Effector CD4-positive, alpha-beta T cell (primary cell): ENCODE measurements around the gene C1orf21.

Experiments
- DNase-seq: peaks from one replicate; pipeline ENCODE4 v3.0.0-alpha.2; 2020

C1orf21 gene

DNA sequence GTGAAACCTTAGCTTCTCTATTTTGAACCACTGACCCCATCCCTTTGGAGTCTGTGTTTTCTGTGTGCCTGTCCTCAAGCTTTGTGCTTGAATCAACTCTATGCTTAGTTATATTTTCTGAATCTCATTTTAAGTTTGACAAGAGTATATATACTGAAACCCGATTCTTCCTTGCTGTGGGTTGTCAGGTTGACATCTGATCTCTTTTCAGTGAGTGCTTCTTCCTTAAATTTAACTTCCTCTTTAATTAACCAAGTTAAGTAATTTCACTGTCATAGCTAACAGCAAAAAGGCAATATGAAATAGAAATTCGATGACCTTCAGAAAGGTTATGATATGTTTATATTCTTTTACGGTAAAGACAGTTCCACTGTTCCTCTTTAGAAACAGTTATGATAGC lies 69.4 kb downstream of the C1orf21 start:
- no peak for DNase-seq

DNA sequence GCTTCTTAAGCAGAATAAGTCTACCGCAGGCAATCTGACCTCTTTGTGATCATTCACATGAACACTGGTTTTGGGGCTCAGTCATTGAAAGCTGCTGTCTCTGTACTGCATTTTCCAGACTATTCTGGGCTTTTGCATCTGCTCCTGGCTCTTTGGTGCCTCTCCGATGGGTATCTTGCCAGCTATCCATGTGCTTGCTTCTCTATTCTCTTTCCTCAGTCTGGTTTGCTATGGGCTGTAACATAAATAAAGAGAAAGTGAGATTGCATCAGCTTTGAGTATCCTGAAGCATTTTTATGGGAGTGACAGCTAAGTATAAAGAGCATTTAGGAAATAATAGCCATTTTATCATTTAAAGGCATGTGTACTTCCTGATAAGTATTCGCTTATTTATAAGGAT lies 70.7 kb downstream of the C1orf21 start:
- no peak for DNase-seq

DNA sequence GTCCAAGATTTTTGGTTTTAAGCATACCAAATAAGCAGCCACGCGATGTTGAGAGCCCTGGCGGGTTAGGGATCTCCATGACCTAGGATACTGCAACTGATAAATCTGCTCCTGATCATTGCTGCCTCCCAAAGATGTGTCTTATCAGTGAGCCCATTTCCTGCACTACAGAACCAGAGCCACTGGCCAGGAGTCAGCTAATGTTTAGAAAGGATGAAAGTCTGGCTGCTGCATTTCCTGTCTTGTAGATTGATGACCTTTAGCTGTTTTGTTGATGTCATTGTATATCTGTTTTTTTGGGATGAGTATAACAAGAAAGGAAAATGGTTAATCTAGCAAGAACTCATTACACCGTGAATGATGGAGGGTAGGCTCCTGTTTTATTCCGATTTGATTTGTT lies 74.5 kb downstream of the C1orf21 start:
- no peak for DNase-seq

DNA sequence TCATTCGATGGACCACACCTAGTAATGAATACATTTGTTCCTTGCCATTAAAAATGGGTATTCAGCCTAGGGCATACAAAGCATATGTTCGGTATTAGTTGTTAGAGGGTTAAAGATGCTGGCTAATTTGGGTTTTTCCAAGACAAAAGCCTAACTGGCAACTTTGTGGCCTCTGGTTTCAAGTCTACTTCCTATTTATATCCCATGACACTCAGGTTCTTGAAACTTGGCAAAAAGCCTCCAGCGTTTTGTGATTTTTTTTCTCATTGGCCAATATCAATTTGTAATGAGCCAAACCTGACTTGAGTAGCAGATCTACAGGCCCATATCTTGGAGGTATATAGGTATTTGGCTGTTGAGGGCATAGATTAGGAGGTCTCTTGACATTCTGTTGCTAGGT lies 75.3 kb downstream of the C1orf21 start:
- no peak for DNase-seq

DNA sequence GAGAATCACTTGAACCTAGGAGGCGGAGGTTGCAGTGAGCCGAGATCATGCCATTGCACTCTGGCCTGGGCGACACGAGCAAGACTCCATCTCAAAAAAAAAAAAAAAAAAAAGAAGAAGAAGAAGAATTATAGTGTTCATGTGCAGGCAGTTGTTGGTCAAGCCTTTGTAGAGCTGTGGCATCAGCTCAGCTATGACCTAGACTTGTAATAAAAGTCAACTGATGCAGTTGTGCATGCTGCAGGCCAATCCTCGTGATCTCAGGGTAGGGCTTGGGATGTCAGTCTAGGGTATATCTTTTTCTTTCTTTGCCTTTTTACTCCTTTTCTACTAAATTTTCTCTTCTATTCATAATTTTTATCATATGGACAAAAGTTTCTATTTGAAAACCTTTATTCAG lies 76.2 kb downstream of the C1orf21 start:
- DNase-seq, result no peak

DNA sequence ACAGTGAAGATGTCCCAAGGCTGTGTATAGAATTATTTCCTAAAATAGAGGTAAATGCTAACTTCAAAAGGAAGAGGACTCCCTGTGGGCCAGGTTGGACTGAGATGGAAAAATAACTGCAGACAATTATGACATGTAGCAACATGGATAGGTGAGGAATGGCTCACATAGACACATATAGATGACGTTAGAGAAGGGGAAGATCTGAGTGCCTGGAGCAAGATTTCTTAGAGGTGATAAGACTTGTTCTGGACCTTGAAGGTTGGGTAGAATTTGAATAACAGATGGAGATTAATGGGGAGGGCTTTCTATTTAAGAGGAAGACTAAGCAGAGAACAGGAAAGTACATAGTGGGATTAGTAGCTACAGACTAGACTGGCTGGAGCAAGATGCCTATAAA lies 76.9 kb downstream of the C1orf21 start:
- no peak for DNase-seq

DNA sequence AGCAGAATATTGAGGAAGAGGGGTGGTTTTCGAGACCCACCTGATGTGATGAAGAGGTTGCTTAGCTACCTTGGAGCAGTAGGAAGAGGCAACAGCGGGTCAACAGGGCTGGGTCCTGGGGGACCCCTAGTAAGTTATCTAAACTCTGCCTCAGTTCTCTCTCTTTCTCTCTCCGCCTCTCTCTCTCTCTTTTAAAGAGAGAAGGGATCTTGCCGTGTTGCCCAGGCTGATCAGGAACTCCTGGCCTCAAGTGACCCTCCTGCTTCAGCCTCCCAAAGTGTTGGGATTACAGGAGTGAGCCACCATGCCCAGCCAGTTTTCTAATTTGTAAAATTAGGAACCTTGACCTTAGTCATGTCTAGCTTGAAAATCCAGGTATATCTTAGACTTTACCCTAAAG lies 77.9 kb downstream of the C1orf21 start:
- DNase-seq, result no peak

DNA sequence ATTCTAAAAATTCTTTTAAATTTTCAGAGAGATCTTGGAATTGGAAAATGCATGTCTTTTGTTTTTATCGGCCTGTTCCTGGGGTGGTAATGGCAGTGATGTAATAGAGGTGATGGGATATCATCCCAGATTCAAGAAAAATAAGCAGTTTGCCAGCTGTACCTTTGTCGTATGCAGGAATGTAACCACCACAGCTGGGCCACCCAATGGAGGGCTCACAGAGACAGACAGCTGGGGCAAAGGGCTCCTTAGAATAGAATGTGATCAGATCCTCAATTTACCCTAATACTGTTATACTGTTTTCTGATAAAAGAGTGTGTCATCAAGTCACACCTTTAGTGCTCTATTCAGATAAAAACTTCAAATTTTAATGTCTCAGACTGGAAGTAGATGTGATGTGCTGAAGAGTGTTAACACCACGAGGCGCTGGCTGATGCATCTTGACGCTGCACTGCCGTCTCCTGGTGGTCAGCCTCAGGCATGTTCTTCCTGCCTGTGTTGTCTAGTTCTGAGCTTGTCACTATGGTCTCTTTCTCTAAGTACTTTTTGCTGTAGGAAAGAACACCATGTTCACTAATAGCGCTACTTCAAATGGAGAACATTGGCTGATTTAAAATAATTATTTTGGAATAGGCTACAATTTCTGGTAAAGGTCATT lies 78.8 kb downstream of the C1orf21 start:
- no peak for DNase-seq

DNA sequence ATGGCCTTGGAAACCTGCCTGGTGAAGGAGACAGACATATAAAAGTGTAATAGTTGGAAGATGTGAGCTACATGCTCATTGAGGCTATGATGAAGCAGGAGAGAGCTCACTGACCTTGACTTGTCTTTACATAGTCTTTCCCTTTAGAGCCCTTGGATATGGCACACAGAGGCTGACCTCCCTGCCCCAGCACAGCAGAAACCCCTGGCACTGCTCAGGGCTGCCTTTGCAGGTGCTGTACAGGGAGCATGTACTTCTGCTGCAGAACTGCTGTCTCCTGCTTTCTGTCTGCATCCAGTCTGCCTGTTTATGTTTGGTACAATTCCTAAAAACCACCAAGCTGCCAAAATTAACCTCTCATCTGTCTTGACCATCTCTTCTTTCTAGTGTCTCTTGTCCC lies 80.5 kb downstream of the C1orf21 start:
- DNase-seq, result no peak

DNA sequence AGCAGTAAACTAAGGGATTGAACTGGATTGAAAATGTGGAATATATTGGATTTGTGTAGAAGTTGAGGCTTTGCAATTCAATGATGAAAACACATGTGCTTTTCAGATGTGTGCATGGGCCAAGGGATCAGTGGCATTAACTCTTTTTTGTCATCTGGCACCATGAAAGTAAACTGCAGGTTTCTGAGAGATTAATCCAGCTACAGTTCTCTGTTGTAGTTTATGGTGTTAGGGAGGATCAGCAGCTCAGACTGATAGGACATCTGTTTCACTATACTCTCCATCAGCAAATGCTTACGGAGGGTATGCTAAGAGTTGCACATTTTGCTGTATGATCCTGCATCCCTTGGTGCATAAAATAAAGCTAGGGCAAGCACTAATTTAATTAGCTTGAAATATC lies 82.6 kb downstream of the C1orf21 start:
- DNase-seq, result no peak

DNA sequence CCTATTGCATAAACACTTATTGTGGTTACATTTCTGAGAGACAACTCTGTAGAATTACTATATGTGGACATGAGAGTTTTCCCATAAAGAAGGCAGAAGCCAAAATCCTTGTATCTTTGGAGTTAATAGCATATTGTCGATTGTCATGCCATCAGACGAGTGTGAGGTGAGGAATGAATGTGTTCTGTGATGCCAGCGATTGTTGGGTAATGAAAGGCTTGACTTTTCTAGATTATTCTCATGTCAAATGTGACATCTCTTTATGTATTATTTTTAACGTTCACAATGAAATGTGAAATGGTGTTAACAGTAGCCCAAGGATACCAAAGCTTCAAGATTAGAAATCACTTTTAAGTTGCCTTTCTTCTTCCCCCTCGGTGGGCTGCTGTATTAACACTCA lies 84.9 kb downstream of the C1orf21 start:
- no peak for DNase-seq

DNA sequence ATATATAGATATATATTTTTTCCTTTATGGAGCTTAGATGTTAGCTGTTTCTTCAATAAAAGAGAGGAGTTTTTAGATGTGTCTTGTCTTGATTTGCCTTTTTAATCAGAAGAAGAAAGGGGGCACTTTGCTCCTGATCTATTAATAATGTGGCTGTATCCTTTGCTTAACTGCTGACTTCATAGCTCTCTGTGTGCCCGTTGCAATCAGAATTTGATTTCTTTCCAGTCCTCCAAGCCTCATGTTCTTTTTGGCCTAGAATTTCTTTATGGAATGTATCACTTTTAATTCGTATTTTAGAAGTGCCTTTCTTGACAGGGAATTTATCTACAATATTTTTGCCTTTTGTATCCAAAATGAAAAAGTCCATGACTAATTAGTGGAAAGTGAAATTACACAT lies 85.3 kb downstream of the C1orf21 start:
- DNase-seq, result no peak

DNA sequence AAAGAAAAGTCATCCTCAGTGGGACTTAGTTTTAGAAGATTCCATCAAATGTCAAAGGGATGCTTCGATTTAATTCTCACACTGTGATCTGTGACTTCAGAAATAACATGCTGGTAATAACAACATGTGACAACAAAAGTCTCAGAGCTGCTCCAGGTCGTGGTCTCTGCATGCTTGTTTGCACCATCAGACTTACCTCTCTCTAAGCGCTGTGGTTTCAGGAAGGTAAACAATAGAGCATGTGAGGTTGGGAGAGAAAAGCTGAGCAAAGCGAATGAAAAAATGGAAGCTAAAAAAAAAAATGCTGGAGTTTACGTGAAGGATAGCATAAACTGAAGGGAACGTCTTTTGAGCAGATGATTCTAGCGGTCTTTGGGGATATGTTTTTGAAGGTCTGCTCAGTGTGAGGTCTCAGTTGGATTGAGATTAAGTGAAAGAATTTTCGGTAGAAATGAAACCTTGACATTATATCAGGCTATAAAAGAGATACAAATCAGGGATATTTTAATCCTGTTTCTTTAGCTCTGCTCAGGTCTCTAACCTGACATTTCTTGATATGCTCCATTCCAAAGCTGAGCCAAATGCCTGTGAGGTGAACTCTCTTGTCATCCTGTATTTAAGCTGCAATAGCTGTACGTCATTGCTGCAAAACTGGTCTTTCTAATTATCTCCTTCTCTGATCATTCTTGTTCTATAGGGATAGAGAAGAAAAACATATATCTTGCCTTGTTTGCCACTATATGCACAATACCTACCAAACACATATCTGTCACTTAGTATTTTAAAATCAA lies 86.5 kb downstream of the C1orf21 start:
- no peak for DNase-seq

DNA sequence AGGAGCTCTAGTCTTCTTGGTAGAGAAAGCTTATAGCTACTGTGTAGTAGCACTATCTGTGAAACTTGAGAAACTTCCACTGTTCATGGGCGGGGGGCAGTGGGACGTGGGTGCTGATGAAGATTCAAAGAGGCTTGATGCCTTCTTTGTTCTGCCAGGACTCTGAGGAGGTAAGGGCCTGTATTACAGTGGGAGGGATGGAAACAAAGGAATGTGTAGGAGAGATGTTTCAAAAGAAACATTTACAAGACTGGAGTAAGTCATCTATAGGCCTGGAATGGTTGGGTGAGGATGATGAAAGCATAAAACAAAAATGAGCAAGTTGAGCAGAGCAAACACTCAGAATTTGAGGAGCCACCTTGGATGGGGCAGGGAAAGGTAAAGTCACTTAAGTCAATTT lies 89.4 kb downstream of the C1orf21 start:
- DNase-seq, result no peak

DNA sequence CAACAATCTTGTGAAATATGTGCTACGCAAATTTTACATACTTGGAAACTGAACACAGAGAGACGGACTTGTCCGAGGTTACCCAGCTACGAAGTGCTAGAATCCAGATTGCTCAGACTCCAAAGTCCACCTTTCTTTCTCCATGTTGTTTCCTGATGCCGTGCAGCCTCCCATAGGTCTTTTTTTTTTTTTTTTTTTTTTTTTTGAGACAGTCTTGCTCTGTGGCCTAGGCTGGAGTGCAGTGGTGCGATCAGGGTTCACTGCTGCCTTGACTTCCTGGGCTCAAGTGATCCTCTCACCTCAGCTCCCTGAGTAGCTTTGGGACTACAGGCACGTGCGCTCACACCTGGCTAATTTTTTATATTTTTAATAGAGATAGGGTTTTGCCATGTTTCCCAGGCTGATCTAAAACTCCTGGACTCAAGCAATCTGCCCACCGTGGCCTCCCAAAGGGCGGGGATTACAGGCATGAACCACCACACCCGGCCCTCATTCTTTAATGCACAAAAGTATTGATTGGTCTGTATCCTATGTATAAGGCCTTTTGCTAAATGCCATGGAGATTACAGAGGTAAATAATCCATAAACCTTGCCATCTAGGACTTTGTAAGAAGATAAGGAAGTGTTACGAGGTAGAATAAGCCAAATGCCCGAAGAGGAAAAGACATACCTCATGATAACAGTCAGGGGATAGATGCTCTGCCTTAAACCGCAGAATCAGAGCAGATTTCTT lies 92.8 kb downstream of the C1orf21 start:
- no peak for DNase-seq

DNA sequence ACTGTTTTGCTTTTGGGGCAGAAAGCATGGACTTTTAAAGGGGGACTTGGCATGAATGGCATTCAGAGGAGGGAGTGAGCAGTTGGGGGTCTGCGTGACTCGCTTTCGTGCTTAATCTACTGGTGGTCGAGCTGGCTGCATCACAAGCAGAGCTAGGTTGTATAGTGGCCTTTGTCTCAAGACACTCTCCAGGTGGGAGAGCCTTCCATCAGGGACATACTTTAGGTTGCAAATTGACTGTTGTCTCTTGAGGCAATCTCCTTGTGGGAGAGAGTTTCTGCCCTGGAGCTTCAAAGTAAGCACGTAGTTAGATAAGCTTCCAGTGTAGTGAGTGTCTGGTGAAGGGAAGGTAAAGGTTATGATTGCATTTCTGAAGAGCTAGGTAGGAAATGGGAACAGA lies 93.9 kb downstream of the C1orf21 start:
- DNase-seq, result no peak

DNA sequence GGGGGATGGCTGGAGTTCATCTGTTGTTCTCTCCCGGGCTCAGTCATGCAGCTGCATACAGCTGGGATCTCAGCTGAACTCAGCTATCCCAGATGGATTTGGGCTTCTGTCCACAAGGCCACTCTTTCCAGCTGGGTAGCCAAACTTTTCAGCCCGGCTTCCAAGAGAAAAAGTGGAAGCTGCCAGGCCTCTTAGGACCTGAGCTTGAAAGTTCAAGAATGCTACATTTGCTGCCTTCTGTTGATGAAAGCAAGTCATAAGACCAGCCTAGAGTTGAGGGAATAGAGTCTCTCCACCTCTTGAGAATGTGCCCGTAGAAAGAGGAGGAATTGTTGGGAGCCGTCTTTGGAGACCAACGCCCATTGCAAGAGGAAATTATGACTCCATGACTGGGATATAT lies 95.3 kb downstream of the C1orf21 start:
- DNase-seq, result no peak

DNA sequence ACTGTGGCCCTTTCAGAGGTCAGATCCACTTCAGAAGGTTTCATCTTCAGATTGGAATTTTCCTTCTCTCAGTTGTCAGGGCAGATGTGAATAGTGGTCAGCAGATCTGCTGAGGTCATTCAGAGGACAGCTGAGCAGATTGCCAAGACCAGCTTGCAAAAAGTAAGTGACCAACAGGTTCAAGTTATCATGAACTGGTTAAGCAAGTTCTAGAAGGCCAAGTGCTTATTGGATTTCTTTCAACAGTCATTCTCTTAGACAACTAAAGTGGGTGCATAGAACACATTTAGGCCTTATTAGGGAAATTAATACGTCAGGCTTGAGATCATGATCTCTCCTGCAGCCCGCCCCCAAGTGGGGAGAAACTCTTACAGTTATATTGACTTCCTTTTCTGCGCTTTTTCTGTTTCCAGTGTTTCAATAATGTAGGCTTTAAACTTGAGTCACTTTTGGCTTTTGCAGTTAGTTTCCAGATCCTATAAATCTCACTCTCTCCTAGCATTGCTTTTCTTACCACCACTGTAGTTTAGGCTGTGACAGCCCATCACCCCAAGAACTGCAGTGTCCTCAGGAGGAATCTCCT lies 96.4 kb downstream of the C1orf21 start:
- DNase-seq, result no peak

DNA sequence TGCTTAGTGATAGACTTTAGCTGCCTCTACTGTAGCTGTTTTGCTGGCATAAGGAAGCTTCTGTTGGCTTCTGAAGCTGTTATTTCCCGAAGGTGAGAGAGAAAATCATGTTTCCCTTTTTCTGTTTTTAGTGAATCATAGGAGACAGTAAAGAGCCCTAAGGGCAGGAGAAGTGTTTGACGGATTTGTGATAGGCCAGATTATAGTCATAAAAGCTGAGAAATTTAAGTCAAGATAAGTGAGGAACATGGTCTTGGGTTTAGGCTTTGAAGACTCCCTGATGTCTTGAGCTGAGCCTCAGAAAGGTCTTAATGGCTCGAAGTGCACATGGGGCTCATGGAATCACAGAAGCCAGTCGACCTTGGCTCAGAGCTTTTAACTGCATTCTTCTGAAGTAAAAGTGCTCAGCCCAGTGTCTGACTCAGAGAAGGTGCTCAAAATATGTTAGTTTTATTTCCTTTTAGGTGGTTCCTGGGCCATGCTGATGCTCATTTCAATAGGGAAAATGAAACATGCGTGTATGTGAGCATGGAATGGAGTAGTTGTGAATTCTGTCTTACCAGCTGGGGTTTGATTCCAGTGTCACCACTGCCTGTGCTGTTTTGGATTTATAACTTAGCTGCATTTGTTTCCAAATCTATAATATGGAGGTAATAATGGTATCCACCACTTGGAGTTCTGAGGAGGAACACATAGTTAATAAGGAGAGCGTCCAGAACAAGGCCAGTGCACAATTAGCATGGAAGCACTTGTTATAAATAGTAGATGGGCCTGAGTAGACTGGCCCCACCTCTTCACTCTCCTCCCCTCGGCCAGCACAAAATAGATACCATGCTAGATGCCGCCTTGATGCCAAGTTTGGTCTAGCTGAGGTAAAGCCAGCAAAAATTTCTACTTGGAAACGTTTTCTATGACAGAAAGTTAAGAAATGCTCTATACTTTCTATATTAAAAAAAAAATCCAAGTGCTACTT lies 99.2 kb downstream of the C1orf21 start:
- no peak for DNase-seq

DNA sequence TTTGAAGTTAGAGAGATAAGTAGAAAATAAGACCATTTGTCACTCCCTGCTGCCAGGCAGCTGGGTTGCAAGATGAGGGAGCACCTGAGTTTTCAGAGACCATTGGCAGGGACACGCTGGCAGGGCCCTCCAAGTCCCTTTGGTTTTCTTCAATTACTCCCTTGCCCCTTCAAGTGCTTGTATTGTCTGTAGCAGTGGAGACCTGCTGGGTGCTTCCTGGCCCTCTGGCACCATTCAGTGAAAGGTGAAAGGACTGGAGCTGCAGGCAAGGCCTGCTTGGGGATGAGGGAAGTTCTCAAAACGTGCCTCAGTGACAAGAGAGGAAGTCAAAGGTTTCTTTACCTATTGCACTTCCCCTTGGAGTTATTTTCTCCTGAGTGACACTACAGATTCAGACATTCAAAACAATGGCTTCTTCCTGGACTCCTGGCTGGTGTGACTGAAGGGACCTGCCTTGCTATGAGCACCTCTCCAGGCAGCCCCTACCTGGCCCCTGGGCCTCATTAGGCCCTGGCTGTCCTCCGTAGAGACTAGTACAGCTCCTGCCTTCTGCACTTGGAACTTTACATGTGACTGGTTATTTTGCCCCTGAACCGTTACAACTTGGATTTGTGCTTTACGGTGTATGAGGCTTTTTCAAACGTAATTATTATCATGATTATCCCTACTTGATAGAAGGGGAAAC lies 100.1 kb downstream of the C1orf21 start:
- no peak for DNase-seq

DNA sequence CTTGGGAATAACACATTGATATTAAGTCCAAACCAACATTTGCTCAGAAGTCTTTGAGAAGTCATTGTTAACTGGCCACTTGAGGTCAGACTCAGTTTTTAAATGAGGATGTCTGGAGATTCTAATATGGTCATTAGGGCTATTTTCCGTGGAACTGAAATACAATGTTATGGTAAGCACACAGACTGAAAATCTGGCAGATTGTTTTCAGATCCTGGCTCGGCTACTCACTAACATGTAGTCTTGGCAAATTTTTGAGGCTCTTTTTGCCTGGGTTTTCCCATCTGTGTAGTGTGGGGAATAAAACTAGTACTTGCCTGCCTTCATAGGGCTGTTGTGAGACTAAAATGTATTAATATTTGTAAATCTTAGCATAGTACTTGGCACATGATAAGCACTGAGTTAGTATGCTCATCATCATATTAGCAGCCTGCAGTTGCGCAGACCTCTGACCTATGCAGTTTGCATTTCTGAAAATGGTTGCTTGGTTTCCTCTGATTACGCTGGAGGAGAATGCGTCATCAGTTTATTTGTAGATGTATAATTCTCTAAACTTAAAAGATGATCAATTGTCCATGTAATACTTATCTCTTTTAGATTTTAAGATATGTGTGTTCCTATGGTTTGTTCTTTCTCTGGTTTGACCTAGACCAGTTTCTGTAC lies 100.8 kb downstream of the C1orf21 start:
- DNase-seq, result no peak
